ENCODE results near the gene ZIC4.

GRCh38 chr3:147388700-147389580 lies 17.4 kb downstream of the ZIC4 start:
- TF ChIP-seq POLR2AphosphoS5 (IDR thresholded peaks at IDR 0.05; ENCODE audit: borderline replicate concordance, low read depth, low read length) (no peak), EZH2 (IDR thresholded peaks at IDR 0.05) (no peak), FOXP2 (optimal IDR thresholded peaks at IDR 0.05; ENCODE audit: control extremely low read depth, extremely low read length, insufficient read depth) (no peak)

Data from SK-N-MC (cell line).